Measurements from ENCODE around the gene SMCP.

GRCh38 chr1:152858062-152858461, 20.1 kb upstream of the SMCP start:
- TF ChIP-seq CTCF (IDR thresholded peaks at IDR 0.05) (no peak), POLR2AphosphoS5 (IDR thresholded peaks at IDR 0.05; ENCODE audit: insufficient read depth in 1 of 2, low read depth in 1 of 2) (no peak), POLR2A (IDR thresholded peaks at IDR 0.05) (no peak)
